Measurements from ENCODE around the gene NEK5. TPM values are rescaled to one million over a fixed set of nuclear protein-coding genes. Genes with fewer than 3 reads are reported as not detected.

The NEK5 gene
- polyA plus RNA-seq, 1 experiment = 0.04 TPM

DNA sequence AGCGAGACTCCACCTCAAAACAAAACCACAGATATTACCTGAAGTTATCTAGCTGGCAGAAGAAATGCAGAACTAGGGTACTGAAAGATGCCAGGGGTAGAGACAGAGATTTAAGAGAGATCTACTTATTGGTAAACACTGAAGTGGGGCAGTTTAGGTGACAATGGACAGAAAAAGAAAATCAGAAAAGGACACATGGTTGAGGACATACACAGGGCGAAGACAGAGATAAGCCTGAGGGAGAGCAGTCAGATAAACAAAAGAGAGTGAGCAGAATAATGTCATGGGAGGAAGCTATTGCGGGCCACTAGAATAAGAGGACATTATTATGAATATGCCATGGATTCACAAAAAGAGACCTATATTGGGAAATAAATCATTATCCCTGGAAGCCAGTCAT, 3.3 kb downstream of the NEK5 start:
- Histone ChIP-seq H3K9me3 (ENCODE audit: control insufficient read depth, insufficient read depth, low read length) (no peaks in the 10 kb centered on the region), H3K27me3 (ENCODE audit: control insufficient read depth, insufficient read depth, low read length) (peaks cover 6% of the 10 kb centered on the region), H3K4me3 (ENCODE audit: low read depth, low read length) (no peak overlapping the region), H3K27ac (ENCODE audit: low read depth, low read length) (no peak overlapping the region)
- TF ChIP-seq CTCF (IDR thresholded peaks at IDR 0.05; ENCODE audit: low read depth, low read length) = no peak
- ChIA-PET POLR2A (no interaction called here), CTCF (interaction anchor here (1.2 to 3.6 kb wide), 3 partner anchors 230 to 325 kb away, joined by 3 to 61 read pairs (median 9); no protein-coding TSS in a partner anchor)
- no peak for DNase-seq (ENCODE audit: low read depth, low spot score)

DNA sequence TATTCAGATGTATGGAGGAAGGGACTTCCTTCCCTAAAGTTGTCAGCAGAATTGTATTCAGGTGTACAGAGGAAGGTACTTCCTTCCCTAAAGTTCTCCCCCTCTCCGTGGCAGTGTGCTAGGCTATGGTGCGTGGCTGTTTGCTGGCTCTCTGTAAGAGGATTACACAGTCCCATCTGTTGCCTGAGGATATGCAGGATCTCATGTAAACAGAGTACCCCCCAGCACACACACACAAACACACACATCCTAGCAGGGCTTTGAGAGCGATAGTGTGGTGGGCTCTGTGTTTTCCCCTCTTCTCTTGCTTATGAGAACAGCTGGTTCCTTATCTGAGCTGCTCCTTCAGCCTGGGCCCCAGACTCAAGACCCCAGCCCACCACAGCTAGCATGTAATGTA, 10.3 kb downstream of the NEK5 start:
- DNase-seq (ENCODE audit: low read depth, low spot score) = no peak
- no peaks in the 10 kb centered on the region for H3K9me3 ChIP-seq (ENCODE audit: control insufficient read depth, insufficient read depth, low read length)
- no peak overlapping the region for H3K4me3 ChIP-seq (ENCODE audit: low read depth, low read length)
- peaks cover 6% of the 10 kb centered on the region for H3K27me3 ChIP-seq (ENCODE audit: control insufficient read depth, insufficient read depth, low read length)
- ChIA-PET POLR2A (no interaction called here), CTCF (interaction anchor here (1.3 kb wide), 1 partner anchor 9 kb away, joined by 5 read pairs; no protein-coding TSS in a partner anchor)
- H3K27ac ChIP-seq (ENCODE audit: low read depth, low read length) = no peak overlapping the region
- no peak for TF ChIP-seq CTCF (IDR thresholded peaks at IDR 0.05; ENCODE audit: low read depth, low read length)

DNA sequence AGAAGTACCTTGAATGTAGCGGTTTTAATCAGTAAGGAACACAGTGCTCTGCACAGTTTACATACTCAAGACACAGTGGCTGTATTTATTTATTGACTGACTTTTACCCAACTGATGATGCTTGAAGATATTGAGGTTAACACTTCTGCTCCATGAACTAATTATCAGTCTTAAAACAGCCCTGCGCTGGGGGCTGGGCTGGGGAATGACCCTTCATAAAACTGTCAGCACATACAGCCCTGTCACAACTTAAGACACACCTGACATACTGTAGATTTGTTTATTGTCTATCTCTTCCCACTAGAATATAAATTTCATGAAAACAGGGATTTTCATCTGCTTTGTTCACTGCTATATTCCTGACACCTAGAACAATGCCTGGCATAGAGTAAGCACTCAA, 10.8 kb downstream of the NEK5 start:
- Histone ChIP-seq H3K27me3 (ENCODE audit: control insufficient read depth, insufficient read depth, low read length) (peaks cover 6% of the 10 kb centered on the region), H3K27ac (ENCODE audit: low read depth, low read length) (no peak overlapping the region), H3K9me3 (ENCODE audit: control insufficient read depth, insufficient read depth, low read length) (no peaks in the 10 kb centered on the region), H3K4me3 (ENCODE audit: low read depth, low read length) (no peak overlapping the region)
- no peak for DNase-seq (ENCODE audit: low read depth, low spot score)
- TF ChIP-seq CTCF (IDR thresholded peaks at IDR 0.05; ENCODE audit: low read depth, low read length) = no peak
- ChIA-PET POLR2A (no interaction called here), CTCF (interaction anchor here (0.8 to 2.2 kb wide), 2 partner anchors 9 to 110 kb away, joined by 3 to 10 read pairs; no protein-coding TSS in a partner anchor)

GRCh38 chr13:52112591-52112990, 16.3 kb downstream of the NEK5 start:
- Histone ChIP-seq H3K4me3 (ENCODE audit: low read depth, low read length) (no peak overlapping the region), H3K9me3 (ENCODE audit: control insufficient read depth, insufficient read depth, low read length) (no peaks in the 10 kb centered on the region), H3K27me3 (ENCODE audit: control insufficient read depth, insufficient read depth, low read length) (no peaks in the 10 kb centered on the region), H3K27ac (ENCODE audit: low read depth, low read length) (no peak overlapping the region)
- CTCF ChIA-PET = interaction anchor here (1.4 kb wide), 1 partner anchor 15 kb away, joined by 6 read pairs; no protein-coding TSS in a partner anchor
- POLR2A ChIA-PET = no interaction called here
- no peak for DNase-seq (ENCODE audit: low read depth, low spot score)
- TF ChIP-seq CTCF (IDR thresholded peaks at IDR 0.05; ENCODE audit: low read depth, low read length) = no peak

DNA sequence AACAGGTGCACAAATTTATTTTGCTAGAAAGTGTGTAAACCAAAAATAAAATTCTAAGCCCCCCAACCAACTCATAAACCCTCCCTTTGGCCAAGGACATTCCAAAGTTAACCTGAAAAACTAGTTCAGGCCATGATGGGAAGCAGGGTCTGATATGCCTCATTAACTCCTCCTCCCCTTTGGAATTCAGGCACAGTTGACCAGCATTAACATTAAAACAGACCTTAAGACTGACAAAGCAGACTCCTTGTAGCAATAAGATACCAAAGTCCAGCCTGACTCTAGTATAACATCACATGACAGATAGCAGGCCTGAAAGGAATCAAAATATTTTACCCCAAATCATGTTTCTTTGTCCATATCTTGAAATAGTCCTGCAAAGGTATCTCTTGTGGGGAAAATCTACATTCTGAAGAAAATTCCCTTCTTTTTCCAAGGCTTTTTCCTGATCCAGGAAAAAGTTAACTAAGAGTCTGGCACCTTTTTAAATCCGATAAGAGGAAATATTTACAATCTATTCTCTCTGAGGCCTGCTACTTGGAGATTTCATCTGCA, 19.7 kb downstream of the NEK5 start:
- Histone ChIP-seq H3K27ac (ENCODE audit: low read depth, low read length) (no peak overlapping the region), H3K27me3 (ENCODE audit: control insufficient read depth, insufficient read depth, low read length) (no peaks in the 10 kb centered on the region), H3K9me3 (ENCODE audit: control insufficient read depth, insufficient read depth, low read length) (no peaks in the 10 kb centered on the region), H3K4me3 (ENCODE audit: low read depth, low read length) (no peak overlapping the region)
- ChIA-PET POLR2A (no interaction called here), CTCF (no interaction called here)
- DNase-seq (ENCODE audit: low read depth, low spot score) = no peak
- no peak for TF ChIP-seq CTCF (IDR thresholded peaks at IDR 0.05; ENCODE audit: low read depth, low read length)
